ENCODE results near the gene DDRGK1.
A peak's percentile ranks its signal among the peaks of the same experiment; 100 is the strongest.
"Not testable (repeated sequence)": the region's sequence is repeated elsewhere in the genome, so short reads cannot be mapped to it uniquely, and the experiment has no call there.

DDRGK1 gene

DNA sequence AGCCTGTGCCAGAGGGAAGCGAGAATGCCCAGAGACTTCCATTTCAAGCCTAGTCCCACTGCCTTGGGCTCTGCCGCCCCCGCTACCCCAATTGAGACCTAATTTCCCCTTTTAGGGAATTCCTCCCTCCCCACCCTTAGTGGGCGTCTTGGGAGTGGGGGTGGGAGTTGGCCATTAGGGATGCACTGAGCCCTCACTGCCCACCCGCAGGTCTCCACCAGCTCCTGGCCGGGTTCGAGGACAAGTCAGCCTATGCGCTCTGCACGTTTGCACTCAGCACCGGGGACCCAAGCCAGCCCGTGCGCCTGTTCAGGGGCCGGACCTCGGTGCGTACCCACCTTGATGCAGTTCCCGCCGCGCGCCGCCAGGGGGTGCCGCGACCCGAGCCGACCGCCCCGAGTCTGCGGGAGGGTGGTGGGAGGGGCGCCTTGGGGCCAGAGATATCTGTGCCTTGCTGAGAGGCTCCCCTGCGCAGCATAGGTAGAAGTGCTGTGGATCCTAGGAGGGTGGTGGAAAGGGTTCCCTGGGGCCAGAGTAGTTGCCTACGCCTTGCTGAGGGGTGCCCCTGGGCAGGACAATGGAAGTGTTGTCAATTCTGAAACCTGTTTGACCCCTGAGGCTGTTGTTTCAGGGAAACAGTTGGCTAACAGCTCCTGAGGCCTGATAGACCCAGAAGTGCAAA is 14.0 kb upstream of the DDRGK1 start:
- peak in 17 of 56 donors; percentile 5 to 59 (median 17) for DNase-seq

DNA sequence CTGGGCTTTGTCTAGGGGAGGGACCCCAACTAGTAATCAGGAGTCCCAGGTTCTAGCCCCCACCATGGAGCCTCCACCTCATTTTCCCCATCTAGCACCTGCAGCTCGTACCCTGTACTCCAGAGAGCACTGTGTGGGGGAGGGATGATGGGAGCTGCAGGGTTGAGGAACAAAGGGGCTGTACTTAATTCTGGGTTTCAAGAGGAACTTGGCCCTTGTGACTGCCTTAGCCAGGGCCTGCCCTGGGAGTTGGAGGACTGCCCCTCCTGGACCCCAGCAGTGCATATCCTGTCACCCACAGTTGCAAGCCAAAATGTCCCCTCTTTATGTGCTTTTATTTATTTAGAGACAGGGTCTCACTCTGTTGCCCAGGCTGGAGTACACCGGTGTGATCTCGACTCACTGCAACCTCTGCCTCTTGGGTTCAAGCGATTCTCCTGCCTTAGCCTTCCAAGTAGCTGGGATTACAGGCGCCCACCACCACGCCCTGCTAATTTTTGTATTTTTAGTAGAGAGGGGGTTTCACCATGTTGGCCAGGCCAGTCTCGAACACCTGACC is 11.0 kb upstream of the DDRGK1 start:
- DNase-seq = not testable (repeated sequence)

DNA sequence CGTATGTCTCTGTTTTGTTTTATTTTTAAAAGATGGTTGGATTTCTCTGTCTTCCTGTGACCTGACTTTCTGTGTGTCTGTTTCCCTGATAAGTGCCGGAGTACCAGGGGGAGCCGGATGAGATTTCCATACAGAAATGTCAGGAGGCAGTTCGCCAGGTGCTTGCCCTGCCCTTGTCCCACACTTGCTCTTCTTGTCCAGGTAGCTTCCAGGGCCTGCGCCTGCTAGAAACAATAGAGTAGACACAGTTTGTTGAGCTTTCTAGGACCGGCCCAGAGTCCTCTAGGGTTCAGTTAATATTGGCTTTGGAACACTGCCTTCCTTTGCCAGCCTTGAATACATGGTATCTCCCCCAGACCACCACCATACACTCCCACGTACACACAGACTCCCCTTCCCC is 8.7 kb upstream of the DDRGK1 start:
- no peak for DNase-seq

DNA sequence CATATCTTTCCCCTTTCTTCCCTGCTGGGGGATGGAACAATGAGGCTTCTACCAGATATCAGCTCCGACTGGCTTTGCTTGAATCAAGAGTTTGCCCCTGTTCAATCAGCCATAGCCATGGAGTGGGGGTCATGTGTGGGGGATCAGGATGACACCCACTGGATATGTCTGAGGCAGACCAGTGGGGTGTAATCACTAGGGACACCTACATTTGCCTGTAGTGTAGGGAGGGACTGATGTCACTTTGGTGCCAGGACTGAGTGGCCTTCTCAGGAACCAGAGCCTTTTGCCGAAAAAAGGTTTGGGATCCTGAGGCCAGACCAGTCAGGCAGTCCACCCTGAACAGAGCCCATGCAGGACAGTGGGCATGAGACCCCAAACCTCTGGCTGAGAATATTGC is 5.9 kb upstream of the DDRGK1 start:
- no peak for DNase-seq

DNA sequence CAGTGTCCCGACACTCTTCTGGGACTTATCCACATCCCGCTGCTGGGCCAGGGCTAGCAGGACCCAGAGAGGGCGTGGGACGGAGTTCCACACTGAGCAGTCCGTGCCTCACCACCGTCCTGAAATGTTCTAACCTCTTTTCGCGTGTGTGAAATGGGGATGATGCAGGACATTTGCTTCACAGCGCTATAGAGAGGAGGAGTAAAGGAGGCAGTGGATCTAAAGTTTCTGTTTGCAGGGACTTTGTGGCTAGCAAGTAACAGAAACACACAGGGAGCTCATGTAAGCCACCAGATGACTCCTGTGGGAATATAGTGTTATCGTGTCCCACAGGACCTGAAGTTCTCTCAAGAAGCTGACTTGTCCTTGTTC is 5.5 kb upstream of the DDRGK1 start:
- DNase-seq = no peak

DNA sequence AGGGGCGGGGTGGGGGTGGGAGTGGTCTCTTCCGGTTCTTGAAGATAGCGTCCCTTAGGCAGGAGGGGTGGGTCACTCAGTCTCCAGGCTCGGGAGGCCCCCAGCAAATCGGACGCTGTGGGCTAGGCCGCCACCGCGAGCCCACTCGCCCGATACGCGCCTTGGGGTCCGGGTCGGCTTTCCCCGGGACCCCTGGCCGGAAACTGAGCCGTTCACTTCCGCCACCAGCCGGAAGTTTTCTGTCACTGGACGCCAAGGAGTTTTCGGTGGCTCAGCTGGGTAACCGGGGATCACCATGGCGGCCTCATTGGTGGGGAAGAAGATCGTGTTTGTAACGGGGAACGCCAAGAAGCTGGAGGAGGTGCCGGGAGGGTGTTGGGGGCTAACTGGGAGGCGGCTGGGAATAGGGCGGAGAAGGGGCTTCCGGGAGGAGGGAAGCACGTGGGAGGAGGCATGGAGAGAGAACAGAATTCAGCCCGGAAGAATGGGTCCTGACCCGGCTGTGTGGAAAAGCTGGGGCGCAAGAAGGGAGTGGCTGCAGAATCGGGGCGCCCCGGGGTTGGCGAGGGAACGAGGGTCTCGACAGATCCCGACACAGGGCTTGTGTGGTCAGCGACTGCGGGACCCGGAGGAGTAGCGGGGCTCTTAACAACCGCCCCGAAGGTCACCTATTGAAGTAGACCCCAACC is 4.9 kb upstream of the DDRGK1 start, which contains the start of gene ITPA:
Gene ITPA (plus strand): TSS at position 242 of the 689 bp plus-strand sequence. CDS start 54 bp downstream, at position 296.
- peak in 41 of 56 donors; percentile 20 to 72 (median 42) for DNase-seq

DNA sequence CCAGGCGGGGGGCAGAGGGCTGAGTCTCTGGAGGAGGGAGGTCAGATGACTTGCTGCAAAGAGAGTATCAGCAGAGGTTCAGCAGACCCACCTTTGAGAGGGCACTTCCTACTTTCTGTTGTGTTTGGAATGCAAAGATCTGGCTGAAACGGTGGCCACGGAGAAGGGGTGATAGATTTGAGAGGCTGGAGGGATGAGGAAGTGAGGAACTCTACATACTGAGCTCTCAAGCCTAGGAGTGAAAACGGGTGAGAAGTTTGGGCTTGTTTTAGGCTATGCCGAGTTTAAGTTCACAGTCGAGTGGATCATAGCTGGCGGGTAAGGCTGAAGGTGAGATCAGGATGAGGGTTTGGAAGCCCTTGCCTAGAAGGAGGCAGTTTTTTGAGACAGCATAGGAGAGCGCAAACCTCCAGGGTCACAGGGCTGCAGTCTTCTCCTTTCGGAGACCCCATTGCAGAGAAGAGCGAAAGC is 4.3 kb upstream of the DDRGK1 start:
- no peak for DNase-seq

DNA sequence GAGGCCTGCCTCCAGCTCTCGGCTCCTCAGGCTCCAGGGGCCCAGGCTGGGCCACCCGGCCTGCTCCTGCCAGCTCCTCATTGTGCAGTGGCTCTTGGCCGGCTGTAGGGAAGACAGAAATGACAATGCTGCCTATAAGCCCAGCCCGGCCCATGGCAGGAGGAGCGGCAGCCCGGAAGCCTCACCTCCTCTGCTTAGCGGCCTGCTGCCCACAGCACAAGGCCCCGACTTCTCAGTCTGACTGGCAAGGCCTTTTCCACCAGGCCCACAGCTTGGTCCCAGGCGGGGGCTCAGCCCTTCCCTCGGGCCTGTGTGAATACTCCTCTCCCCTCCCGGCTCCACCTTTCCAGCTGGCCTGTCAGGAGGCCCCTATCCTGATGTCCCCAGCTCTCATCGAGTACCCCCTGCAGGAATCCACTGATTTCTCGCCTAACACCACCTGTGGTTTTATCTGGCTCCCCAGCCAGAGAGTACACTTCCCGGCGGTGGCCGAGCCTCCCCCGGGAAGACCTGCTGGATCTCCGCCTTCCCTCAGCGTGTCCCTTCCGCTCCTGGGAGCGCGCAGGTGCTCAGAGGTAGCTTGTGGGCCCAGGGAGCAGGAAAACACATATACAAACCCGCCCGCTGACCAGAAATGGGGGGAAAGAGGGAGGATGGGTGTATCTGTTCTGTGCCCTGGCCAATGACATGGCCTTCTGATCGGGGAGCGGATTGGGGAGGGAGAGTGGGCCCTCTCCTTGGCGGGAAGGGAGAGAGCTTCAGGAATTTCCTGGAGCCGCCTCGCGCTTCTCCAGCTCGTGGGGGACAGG is 963 bp downstream of the DDRGK1 start:
- peak in 6 of 56 donors; percentile 14 to 47 (median 32) for DNase-seq

DNA sequence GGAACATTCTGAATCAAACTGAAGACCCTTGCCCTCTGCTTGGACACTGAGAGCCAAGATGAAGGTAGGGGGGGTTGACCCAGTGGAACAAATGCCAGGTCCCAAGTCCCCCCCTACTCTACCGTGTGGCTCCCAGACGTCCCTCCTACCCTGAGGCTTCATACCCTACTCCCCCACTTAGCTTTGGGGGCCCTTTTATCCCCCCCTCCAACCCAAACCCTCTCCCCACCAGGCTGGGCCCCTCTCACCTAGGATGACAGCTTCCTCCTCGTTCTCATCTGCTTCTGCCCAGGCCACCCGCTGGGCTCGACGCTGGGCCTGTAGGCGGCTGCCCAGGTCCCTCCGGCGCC is 1.5 kb downstream of the DDRGK1 start:
- DNase-seq = no peak

DNA sequence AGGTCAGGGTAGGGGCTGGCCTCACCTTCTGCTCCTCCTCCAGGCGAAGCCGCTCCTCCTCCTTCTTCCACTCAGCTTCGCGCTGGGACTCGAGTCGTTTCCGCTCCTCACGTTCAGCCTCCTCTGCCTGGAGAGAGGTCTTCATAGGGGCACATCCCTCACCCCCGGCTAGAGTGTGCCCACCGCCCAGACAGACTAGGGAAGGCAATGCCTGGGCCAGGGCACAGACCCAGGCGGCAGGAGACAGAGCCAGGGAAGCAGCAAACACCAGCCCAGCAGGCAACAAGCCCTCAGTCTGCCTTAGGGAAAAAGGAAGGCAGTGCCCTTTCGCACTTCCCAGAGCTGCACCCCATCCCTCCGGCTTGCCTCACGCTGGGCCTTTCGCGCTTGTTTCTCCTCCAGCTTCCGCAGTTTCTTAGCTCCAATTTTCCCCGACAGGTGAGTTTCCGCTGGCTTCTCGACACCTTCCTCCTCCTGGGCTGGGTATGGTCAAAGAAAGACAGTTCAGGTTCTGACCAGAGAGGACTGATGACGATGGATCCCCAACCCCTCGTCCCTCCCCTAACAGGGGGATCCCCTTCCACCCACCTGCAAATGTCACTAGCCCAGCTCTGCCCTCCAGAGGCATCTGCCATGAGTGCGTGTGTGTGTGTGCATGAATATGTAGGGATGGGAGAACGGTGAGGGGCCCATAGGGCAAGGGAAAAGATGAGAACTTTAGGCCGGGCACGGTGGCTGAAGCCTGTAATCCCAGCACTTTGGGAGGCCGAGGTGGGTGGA is 4.3 kb downstream of the DDRGK1 start:
- DNase-seq = no peak

DNA sequence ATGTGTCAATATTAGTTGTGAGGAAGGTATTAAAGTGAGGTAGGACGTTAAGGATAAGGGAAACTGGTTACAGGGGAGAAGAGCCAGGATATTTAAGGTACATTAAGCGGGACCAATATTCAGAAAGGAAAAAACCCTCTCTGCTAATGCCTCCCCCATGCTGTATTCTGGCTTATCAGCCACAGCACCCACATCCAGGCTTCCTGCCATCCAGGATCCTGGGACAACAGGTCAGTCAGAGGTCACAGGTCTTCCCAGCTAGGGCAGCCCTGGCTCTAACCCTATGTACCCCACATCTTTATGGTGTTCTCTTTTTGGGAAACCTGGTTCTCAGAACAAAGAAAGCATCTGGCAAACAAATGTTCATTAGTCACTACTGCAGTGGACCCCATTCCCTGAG is 5.3 kb downstream of the DDRGK1 start:
- no peak for DNase-seq

DNA sequence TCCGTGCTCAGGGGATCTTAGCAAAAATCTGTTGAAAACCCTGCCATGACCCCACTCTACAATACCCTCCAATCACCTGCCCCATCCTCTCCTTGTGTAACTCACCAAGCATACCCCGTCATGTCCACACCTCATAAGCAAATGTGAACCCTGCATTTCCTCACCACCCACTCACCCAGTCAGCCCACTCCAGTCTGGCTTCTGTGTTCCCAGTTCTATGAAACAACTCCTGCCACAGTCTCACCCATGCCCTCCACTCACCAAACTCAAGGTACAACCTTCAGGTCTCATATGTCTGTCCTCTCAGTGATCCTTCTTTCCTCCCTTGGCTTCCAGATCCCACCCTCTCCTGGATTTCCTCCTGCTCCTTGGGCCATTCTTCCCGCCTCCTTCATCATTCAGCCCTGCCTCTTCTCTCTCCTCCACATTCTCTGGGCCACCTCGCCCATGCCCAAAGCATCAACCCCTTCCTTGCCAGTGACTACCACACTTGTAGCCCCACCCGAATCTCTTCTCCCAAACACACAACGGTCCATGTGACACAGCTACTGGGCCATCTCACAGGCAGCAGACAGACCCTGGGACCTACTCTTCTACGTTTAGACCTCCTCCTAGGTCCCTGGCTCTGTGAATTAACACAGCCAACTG is 8.8 kb downstream of the DDRGK1 start:
- no peak for DNase-seq

DNA sequence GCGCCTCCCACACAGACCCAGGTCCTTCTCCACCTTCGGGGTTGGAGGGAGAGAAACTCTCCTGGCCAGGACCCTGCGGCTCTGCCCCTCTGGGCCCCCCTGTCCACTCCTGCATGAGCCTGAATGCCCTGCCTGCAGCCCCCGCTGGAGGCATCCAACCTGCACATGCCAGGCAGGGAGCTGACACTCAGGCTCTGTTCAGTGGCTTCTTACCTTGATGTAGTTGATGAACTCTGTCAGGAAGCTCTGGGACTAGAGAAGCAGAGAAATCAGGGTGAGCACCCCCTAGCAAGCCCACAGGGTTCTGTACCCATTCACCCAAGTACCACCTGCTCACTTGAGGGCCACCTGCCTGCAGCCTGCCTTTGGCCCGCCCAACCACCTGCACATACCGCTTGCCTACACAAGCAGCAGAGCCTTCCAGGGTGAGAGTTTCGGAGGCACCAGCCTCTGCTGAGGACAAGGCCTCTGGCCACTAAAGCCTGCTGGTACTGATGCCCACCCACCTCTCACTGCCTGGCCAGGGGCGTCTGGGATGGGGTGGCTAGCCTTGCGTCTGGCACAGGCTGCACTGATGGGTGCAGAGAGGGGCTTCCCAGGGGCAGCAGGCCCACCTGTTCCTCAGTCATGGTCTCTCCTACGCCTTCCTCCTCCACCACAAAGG is 9.7 kb downstream of the DDRGK1 start:
- DNase-seq = no peak

DNA sequence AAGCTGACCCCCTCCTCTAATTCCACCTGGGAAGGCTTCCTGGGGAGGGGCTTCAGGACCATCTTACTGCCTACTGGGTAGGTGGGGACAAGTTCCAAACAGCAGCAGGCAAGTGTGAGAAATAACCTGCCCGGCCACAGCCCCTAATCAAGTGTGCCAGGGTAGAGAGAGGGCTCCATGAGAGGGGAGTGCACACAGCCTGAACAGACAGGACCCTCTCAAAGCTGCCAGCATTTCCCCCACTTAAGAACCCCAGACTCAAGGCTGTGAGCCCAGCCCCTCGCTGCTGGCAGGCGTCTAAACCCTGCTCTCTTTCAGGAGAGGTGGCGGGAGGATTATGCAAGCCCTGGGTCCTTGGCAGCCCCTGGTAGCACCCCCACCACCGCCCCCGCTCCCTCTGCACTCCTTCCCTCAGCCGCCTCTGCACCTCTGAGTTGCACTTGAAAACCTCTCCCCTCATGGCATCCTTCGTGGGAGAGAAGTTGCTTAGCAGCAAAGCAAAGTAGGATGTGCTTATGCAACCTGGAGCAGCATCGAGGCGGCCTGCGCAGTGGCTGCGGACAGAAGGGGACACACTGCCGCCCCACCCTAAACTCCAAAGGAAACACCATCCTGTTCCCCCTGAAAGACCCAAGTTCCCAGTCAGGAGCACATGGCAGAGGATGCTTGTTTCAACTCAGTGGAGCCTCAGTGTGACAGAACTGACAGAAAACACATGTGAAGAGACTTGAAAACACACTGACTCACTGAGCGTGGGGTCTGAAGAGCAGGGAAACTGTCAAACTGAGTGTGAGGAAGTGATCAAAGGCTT is 10.5 kb downstream of the DDRGK1 start:
- peak in 15 of 56 donors; percentile 12 to 70 (median 33) for DNase-seq

DNA sequence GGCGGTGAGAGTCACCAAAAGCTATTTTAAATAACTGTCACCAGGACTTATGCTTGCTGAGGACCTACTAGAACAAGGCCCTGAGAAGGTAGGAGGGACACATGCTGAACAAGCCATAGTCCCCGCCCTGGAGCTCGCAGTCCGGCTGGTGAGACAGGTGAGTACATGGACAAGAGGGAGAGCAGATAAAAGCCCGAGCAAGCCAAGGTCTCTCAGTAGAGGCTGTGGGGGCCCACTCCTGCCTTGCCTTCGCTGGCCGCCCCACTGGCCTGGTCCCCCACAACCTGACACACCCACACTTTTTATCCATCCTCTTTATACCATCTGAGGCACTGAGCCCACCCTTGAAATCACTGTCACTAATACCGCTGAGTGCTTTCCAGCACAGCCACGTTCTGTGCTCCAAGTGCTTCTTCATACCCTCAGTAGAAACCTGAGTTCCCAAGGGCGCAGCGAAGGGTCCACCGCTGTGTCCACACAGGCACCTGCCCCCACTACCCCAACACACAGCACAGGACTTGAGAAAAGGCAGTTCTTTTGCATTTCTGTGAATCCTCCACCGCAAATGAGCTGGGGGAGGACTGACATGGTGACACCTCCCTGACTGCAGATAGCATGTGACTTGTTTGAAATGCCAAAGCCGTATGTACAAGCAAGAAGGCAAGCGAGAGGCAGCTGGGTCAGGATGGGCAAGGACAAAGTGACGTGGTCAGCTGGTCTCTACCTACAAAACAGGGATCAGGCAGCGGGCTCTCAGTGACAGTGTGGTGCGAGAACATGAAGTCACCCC is 12.1 kb downstream of the DDRGK1 start:
- DNase-seq = no peak

DNA sequence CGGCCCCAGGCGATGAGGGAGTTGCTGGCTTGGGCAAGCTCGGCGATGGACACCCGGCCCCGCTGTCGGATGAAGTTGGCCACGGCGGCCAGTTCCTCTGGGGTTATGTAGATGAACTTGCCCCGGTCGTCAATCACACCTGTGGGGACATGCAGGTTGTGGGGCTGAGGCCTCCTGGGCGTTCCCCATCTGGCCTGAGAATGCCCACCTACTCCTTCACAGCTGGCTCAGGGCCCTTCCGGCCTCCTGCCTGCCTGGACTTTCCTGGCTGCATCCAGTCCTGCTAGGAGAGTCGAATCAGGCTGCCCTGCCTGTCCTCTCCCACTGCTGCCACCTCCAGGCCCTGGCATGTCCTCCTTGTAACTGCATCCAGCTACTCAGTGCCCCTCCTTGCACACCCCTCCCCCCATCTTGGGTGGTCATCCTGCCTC is 13.8 kb downstream of the DDRGK1 start:
- no peak for DNase-seq

DNA sequence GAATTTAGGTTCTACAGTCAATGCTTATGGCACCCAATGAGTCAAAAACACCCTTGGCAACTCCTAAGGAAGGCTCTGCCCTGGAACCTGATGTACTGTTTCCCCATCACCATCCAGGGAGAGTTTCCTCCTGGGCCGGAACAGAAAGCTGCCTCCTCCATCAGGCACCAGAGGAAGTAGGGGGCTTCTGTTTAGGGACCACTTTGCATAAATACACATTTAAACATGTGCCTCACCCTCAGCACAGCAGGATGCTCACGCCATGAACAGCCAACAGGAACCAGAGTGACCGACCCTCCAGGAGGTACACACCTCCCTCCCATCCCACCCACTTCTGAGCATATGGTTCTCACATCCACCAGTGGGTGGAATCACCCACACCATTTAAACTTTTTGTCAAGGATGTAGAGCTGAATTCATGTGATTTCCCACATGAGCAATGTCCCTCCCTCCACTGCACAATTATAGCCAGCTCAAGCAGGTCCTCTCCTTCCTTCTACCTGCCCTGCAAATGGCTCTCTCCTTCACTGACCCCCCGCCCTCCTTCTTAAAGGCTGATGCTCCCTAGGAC is 14.8 kb downstream of the DDRGK1 start:
- DNase-seq = peak in 5 of 56 donors; percentile 17 to 56 (median 28)

All from amygdala (tissue), 56 donors.